ENCODE data around the gene ACAP3.
A peak's percentile ranks its signal among the peaks of the same experiment; 100 is the strongest.

ACAP3 gene

DNA sequence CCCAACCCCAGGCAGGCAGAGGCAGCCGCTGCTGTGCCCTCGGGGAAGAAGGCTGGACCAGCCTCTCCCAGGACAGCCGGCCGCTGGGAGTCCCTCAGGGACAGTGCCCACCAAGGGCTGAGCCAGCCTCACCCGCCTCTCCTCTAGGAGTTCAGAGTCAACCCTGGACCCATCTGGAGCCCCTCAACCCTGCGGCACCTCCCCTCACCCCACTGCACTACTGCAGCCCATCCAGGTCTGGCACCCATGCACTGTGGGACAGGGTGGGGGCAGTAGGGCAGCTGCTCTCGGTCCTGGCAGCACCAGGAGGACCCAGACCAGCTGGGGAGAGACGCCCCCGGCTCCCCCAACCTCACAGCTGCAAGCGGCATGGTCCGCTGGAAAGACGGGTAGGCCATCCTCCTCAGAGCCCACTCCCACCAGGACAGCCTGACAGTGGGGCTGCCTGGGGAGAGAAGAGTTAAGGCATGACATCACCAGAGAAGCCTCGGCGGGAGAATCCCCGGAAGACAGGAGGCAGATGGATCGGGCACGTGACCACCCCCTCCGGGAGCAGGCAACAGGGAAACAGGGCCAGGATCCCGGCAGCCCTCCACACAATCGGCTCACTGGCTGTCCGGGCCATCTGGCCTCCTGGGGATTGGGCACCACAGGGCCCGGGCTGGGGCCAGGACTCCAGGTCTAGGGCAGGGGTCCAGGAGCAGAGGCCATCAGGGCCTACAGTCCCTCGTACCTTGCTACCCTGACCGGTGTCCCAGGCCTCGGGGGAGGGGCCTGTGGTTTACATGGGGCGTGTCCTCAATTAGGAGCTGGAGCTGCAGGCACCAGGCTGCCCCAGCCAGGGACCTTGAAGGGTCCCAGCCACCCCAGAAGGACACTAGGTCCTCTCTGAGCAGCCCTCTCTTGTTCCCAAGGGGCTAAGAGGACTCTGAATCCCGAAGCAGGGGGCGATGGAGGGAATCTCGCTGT is 3.1 kb downstream of the ACAP3 start:
- TF ChIP-seq RAD21 (IDR thresholded peaks at IDR 0.05; ENCODE audit: low read depth) (no peak), CEBPB (IDR thresholded peaks at IDR 0.05) (no peak)
- TF ChIP-seq, protein P1, sequence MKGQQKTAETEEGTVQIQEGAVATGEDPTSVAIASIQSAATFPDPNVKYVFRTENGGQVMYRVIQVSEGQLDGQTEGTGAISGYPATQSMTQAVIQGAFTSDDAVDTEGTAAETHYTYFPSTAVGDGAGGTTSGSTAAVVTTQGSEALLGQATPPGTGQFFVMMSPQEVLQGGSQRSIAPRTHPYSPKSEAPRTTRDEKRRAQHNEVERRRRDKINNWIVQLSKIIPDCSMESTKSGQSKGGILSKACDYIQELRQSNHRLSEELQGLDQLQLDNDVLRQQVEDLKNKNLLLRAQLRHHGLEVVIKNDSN (IDR thresholded peaks at IDR 0.05), result peak; percentile 75

DNA sequence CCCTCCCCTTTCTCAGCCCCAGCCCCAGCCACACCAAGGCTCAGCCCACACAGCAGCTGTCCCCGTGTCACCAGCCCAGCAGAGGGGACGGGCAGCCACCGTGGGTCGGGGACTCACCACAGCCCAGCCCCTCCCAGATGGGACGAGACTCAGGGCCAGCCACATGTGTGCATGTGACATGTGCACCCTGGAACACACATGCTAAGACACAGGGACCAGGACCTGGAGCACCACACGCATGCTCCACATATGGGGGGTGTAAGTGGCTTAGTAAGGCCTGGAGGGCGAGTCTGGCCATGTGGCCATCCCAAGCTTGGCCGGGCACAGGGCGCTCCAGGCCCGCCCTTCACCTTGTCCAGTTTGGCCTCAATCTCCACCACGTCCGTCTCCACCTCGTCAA is 4.0 kb downstream of the ACAP3 start:
- TF ChIP-seq, protein P2, sequence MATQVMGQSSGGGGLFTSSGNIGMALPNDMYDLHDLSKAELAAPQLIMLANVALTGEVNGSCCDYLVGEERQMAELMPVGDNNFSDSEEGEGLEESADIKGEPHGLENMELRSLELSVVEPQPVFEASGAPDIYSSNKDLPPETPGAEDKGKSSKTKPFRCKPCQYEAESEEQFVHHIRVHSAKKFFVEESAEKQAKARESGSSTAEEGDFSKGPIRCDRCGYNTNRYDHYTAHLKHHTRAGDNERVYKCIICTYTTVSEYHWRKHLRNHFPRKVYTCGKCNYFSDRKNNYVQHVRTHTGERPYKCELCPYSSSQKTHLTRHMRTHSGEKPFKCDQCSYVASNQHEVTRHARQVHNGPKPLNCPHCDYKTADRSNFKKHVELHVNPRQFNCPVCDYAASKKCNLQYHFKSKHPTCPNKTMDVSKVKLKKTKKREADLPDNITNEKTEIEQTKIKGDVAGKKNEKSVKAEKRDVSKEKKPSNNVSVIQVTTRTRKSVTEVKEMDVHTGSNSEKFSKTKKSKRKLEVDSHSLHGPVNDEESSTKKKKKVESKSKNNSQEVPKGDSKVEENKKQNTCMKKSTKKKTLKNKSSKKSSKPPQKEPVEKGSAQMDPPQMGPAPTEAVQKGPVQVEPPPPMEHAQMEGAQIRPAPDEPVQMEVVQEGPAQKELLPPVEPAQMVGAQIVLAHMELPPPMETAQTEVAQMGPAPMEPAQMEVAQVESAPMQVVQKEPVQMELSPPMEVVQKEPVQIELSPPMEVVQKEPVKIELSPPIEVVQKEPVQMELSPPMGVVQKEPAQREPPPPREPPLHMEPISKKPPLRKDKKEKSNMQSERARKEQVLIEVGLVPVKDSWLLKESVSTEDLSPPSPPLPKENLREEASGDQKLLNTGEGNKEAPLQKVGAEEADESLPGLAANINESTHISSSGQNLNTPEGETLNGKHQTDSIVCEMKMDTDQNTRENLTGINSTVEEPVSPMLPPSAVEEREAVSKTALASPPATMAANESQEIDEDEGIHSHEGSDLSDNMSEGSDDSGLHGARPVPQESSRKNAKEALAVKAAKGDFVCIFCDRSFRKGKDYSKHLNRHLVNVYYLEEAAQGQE (IDR thresholded peaks at IDR 0.05; ENCODE audit: low read depth), result no peak
- TF ChIP-seq YY1 (IDR thresholded peaks at IDR 0.05; ENCODE audit: low read depth) (no peak), ZBTB7A (IDR thresholded peaks at IDR 0.05; ENCODE audit: low read depth) (no peak), TEAD4 (IDR thresholded peaks at IDR 0.05) (no peak), TAF1 (IDR thresholded peaks at IDR 0.05; ENCODE audit: low read depth) (no peak), EGR1 (IDR thresholded peaks at IDR 0.05) (no peak), TCF12 (IDR thresholded peaks at IDR 0.05; ENCODE audit: low read depth) (no peak), RAD21 (IDR thresholded peaks at IDR 0.05; ENCODE audit: low read depth) (no peak), EP300 (IDR thresholded peaks at IDR 0.05; ENCODE audit: borderline replicate concordance) (no peak), NFIC (IDR thresholded peaks at IDR 0.05) (no peak), CREB1 (IDR thresholded peaks at IDR 0.05; ENCODE audit: low read depth) (no peak), CEBPB (IDR thresholded peaks at IDR 0.05) (no peak), FOXM1 (IDR thresholded peaks at IDR 0.05; ENCODE audit: borderline replicate concordance, low read depth) (no peak)
- TF ChIP-seq, protein P3, sequence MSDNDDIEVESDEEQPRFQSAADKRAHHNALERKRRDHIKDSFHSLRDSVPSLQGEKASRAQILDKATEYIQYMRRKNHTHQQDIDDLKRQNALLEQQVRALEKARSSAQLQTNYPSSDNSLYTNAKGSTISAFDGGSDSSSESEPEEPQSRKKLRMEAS (IDR thresholded peaks at IDR 0.05), result no peak
- TF ChIP-seq, protein P1 (IDR thresholded peaks at IDR 0.05), result no peak

DNA sequence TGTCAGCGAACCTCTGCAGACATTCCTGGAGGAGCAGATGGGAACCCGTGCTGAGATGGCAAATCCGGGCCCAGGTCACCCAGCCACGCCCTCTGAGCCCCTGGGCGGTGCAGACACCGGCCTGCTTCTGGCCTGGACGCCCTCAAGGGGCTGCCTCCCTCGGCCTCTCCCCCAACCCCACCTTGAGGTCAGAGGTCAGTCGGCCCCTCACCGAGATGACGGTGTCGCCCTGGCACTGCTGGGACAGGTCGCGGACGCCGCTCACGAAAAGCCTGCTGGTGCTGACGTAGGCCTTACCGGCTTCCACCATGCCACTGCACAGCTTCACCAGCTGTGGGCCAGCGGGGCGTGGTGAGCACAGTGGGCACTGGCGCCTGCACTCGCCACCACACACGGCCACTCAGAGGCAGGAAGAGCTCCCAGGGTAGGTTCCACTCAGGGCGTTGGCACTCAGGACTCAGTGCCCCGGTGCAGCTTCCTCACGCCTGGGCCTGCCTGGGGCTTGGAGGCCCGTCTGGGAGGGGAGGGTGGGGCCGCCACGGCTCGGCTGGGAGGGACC is 4.7 kb downstream of the ACAP3 start:
- no peak for TF ChIP-seq TCF12 (IDR thresholded peaks at IDR 0.05; ENCODE audit: low read depth)
- TF ChIP-seq CREB1 (IDR thresholded peaks at IDR 0.05; ENCODE audit: low read depth), result no peak

DNA sequence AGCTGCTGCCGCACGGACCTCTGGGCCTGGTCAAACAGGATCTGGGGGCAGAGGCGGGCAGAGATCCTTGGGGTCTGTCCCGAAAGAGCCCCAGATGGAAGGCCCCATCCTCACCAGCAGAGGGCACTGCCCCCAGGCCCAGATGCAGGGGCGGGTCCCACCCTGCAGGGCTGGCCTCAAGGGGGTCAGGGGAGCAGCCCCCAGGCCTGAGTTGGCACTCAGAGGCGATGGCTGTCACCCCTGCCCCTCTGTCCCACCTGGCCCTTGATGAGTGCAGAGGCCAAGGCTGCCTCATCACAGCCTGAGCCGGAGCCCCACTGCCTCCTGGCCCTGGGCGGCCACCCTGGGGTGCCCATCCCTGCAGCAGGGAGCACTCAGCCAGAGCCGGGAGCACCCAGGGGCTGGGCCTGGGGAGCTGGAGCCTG is 5.7 kb downstream of the ACAP3 start:
- no peak for TF ChIP-seq EP300 (IDR thresholded peaks at IDR 0.05; ENCODE audit: borderline replicate concordance)
- TF ChIP-seq NFIC (IDR thresholded peaks at IDR 0.05), result no peak
- TF ChIP-seq TEAD4 (IDR thresholded peaks at IDR 0.05), result no peak
- TF ChIP-seq, protein P3 (IDR thresholded peaks at IDR 0.05), result no peak
- TF ChIP-seq RAD21 (IDR thresholded peaks at IDR 0.05; ENCODE audit: low read depth), result no peak
- no peak for TF ChIP-seq ZBTB7A (IDR thresholded peaks at IDR 0.05; ENCODE audit: low read depth)
- TF ChIP-seq YY1 (IDR thresholded peaks at IDR 0.05; ENCODE audit: low read depth), result no peak
- TF ChIP-seq CREB1 (IDR thresholded peaks at IDR 0.05; ENCODE audit: low read depth), result no peak
- TF ChIP-seq FOXM1 (IDR thresholded peaks at IDR 0.05; ENCODE audit: borderline replicate concordance, low read depth), result no peak
- TF ChIP-seq, protein P1 (IDR thresholded peaks at IDR 0.05), result no peak
- TF ChIP-seq, protein P2 (IDR thresholded peaks at IDR 0.05; ENCODE audit: low read depth), result no peak
- no peak for TF ChIP-seq TAF1 (IDR thresholded peaks at IDR 0.05; ENCODE audit: low read depth)
- TF ChIP-seq TCF12 (IDR thresholded peaks at IDR 0.05; ENCODE audit: low read depth), result no peak
- no peak for TF ChIP-seq EGR1 (IDR thresholded peaks at IDR 0.05)
- TF ChIP-seq CEBPB (IDR thresholded peaks at IDR 0.05), result no peak

DNA sequence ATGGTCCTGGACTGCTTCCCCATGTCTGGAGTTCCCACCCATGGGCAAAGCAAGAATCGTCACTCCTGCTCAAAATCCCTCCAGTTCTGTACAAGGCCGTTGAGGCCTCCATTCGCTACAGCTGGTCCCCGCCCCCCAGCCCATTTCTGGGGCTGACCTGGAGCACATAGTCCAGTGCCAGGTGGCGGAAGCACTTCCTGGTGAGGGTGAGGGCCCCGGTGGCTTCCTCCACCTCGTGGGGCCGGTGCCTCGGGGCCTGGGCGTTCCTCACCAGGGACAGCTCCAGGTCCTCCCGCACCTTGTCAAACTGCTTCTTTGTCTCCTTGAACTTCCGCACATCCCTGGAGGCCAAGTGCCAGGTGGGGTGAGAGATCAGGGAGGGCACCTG is 7.4 kb downstream of the ACAP3 start:
- TF ChIP-seq NFIC (IDR thresholded peaks at IDR 0.05), result no peak
- TF ChIP-seq, protein P2 (IDR thresholded peaks at IDR 0.05; ENCODE audit: low read depth), result peak; percentile 74

Measured in Ishikawa (cell line).